Heart left ventricle (tissue), 16 donors: ENCODE results near the gene ZC3H18. TPM values are rescaled to one million over a fixed set of nuclear protein-coding genes. Genes with fewer than 3 reads are reported as not detected.

Experiments
- ATAC-seq, 4 donors: fragments of 200-7000 bp; cut with Tn5 transposase; one replicate each; pipeline ENCODE4 v1.9.1; 2020 to 2022; ENCODE audit warnings: moderate library complexity in 4 of 4, mild to moderate bottlenecking in 3 of 4, moderate number of reproducible peaks in 1 of 4
- DNase-seq, 5 donors: peaks; one replicate each; pipeline ENCODE4 v3.0.0-alpha.2; 2020
- H3K27ac ChIP-seq, 12 donors: fragments of 200-600 bp; sonication (generic) in 4 of 12; one replicate each; pipeline versions ENCODE4 v1.5.0 to v1.8.0; 2016 to 2022; ENCODE audit warnings: mild to moderate bottlenecking in 2 of 12
- H3K27me3 ChIP-seq, 9 donors: fragments of 200-600 bp; sonication (generic) in 2 of 9; one replicate each; pipeline versions ENCODE4 v1.5.1 to v1.8.0; 2016 to 2022; ENCODE audit warnings: mild to moderate bottlenecking in 3 of 9
- H3K36me3 ChIP-seq, 9 donors: fragments of 200-600 bp; sonication (generic) in 2 of 9; one replicate each; pipeline versions ENCODE4 v1.5.0 to v1.8.0; 2018 to 2022; ENCODE audit warnings: mild to moderate bottlenecking in 2 of 9
- H3K4me1 ChIP-seq, 12 donors: fragments of 200-600 bp; sonication (generic) in 4 of 12; one replicate each; pipeline versions ENCODE4 v1.5.0 to v1.8.0; 2016 to 2022; ENCODE audit warnings: mild to moderate bottlenecking in 3 of 12
- H3K4me3 ChIP-seq, 12 donors: fragments of 200-600 bp; sonication (generic) in 4 of 12; one replicate each; pipeline versions ENCODE4 v1.5.0 to v1.8.0; 2017 to 2022; ENCODE audit warnings: mild to moderate bottlenecking in 9 of 12, moderate library complexity in 4 of 12
- H3K9me3 ChIP-seq, 12 donors: fragments of 200-600 bp; sonication (generic) in 4 of 12; one replicate each; pipeline versions ENCODE4 v1.5.0 to v1.8.0; 2016 to 2022; ENCODE audit warnings: mild to moderate bottlenecking in 1 of 12
- CTCF ChIP-seq, 12 donors: fragments of 200-600 bp; sonication (generic) in 4 of 12; IDR thresholded peaks; one replicate each; pipeline versions ENCODE4 v1.5.0 to v1.8.0; 2018 to 2022; ENCODE audit warnings: antibody characterized with exemption in 12 of 12, mild to moderate bottlenecking in 5 of 12
- POLR2A ChIP-seq, 2 donors: fragments of 450-650 bp; IDR thresholded peaks; one replicate each; pipeline ENCODE4 v1.6.1; 2017; ENCODE audit warnings: antibody characterized with exemption in 2 of 2, mild to moderate bottlenecking in 2 of 2, moderate library complexity in 2 of 2
- WGBS, 4 donors: extraction: QIAGEN DNeasy Blood & Tissue Kit in 2 of 4; methylation state at CpG; one replicate each; pipeline versions ENCODE4 v1.1.5 to v1.1.7; 2013 to 2018; 5-methylcytosine and 5-hydroxymethylcytosine counted together
- intact Hi-C, 10 donors: fragments of 100-400 bp; cut with DNase I; formaldehyde crosslinking; loops; one replicate each; pipeline versions ENCODE4 v1.11.1 to v1.14.2; 2022
- polyA plus RNA-seq, 2 donors: library from polyadenylated mRNA; stranded (reverse); fragments of 200-250 nt; gene quantifications; one replicate each; pipeline ENCODE4 v1.2.3, GENCODE V29; 2013
- total RNA-seq, 9 donors: library from RNA; depleted of rRNA in 2 of 9; stranded (reverse); fragments of >200 nt in 2 of 9; fragmentation: NEBNext Ultra II Directional in 3 of 9; extraction: Animal tissue kit (Norgen Biotek cat#: 25700) in 3 of 9; gene quantifications; one replicate each; pipeline versions ENCODE4 v1.1.0 to v1.2.4, GENCODE V29; 2016 to 2023
- donor health status: ischemic (EF 13 %, LVEDD 7.1; RV severe dilation, severe dysfunction).
- donor health status: healthy with polysubstance abuse.
- donor health status: DM: no; HTN: yes; CAD: no.
- donor health status: DM: no; HTN: no; CAD: no.
- donor health status: ischemic (EF 25% LVEDD 6.9; RV normal size, moderate dysfunction).
- donor health status: ischemic (EF 25% LVEDD 5.7; RV mildly dilated, moderate dysfunction).
- donor health status: healthy.
- donor health status: DM: yes; HTN: yes; CAD: no.
- donor health status: ischemic (EF 35%, LVEDD 5.7; RV mildly dilated, moderate dysfunction).
- donor health status: nonischemic (EF 11% LVEDD 7.7; RV severe dilation, severe dysfunction).
- donor health status: DM: yes; HTN: yes; CAD: no.
- donor health status: PGD.
- donor health status: ischemic (EF 29% LVEDD 5.4; RV normal size, mild dysfunction).
- donor health status: nonischemic (EF 23%, LVEDD 6.1; RV moderate dilation, normal function).

The ZC3H18 gene
- total and polyA plus RNA-seq, 11 donors: 8.4 to 28.4 (median 21.9) TPM

GRCh38 chr16:88532434-88533241 lies 37.6 kb upstream of the ZC3H18 start:
- Histone ChIP-seq H3K9me3 (no peaks in the 10 kb centered on the region), H3K27ac (peak overlapping the region in 4 of 12 donors; percentile 32 to 77 (median 44)), H3K36me3 (peaks cover 0 to 9% (median 0%) of the 10 kb centered on the region in 9 donors), H3K4me1 (peaks cover 0 to 24% (median 10%) of the 10 kb centered on the region in 12 donors), H3K27me3 (no peaks in the 10 kb centered on the region), H3K4me3 (peak overlapping the region in 11 of 12 donors; percentile 13 to 94 (median 49))
- DNase-seq (peak in 2 of 5 donors; percentile 26 to 61), ATAC-seq (peak in 2 of 4 donors; percentile 1 to 2)
- intact Hi-C loops: loop anchor here in 2 of 10 donors (10.0 kb wide), 2 partner anchors 568 to 578 kb away; partner anchors contain the start of gene BANP (in 1 of the 2)
- 83 to 90% (median 87%) methylated on average over 19 to 37 of the region's 37 CpGs for WGBS, 4 donors
- TF ChIP-seq CTCF (IDR thresholded peaks at IDR 0.05) (no peak), POLR2A (IDR thresholded peaks at IDR 0.05) (no peak)

- Histone ChIP-seq H3K4me1 (peaks cover 0 to 21% (median 9%) of the 10 kb centered on the region in 12 donors), H3K36me3 (peaks cover 0 to 9% (median 0%) of the 10 kb centered on the region in 9 donors), H3K9me3 (no peaks in the 10 kb centered on the region), H3K27ac (peak overlapping the region in 7 of 12 donors; percentile 32 to 77 (median 41)), H3K4me3 (peak overlapping the region in 11 of 12 donors; percentile 13 to 94 (median 49)), H3K27me3 (peaks cover 0 to 5% (median 0%) of the 10 kb centered on the region in 9 donors)
- TF ChIP-seq CTCF (IDR thresholded peaks at IDR 0.05) (no peak), POLR2A (IDR thresholded peaks at IDR 0.05) (no peak)
- no peak for DNase-seq
- peak in 2 of 4 donors; percentile 8 to 10 for ATAC-seq
- 26 to 40% (median 29%) methylated on average over 1 to 79 of the region's 79 CpGs for WGBS, 4 donors
- intact Hi-C loops: loop anchor here in 2 of 10 donors (10.0 kb wide), 2 partner anchors 569 to 579 kb away; partner anchors contain the start of gene BANP (in 1 of the 2)
Measured at GRCh38 chr16:88533381-88533917, 36.8 kb upstream of the ZC3H18 start.

- Histone ChIP-seq H3K4me3 (peak overlapping the region; percentile 50 to 94 (median 70)), H3K4me1 (peaks cover 0 to 21% (median 9%) of the 10 kb centered on the region in 12 donors), H3K27ac (peak overlapping the region; percentile 79 to 93 (median 86)), H3K9me3 (no peaks in the 10 kb centered on the region), H3K27me3 (peaks cover 0 to 8% (median 2%) of the 10 kb centered on the region in 9 donors), H3K36me3 (peaks cover 0 to 5% (median 0%) of the 10 kb centered on the region in 9 donors)
- 1 to 11% (median 7%) methylated on average over 26 to 114 of the region's 114 CpGs for WGBS, 4 donors
- peak in 1 of 2 donors; percentile 71 for TF ChIP-seq POLR2A (IDR thresholded peaks at IDR 0.05)
- TF ChIP-seq CTCF (IDR thresholded peaks at IDR 0.05): peak in 1 of 12 donors; percentile 8
- peak; percentile 77 to 91 (median 84) for DNase-seq
- ATAC-seq: peak in 3 of 4 donors; percentile 22 to 65 (median 36)
- intact Hi-C loops: loop anchor here in 2 of 10 donors (10.0 kb wide), 2 partner anchors 569 to 579 kb away; partner anchors contain the start of gene BANP (in 1 of the 2)
Measured at GRCh38 chr16:88533932-88534637, 36.1 kb upstream of the ZC3H18 start.
